Astrocyte (in vitro differentiated cells and primary cell): ENCODE data around the gene PLEKHG5.

Experiments used
- CTCF ChIP-seq: IDR thresholded peaks from 2 replicates; pipeline ENCODE4 v1.5.1; 2011; ENCODE audit warnings: low read depth, mild to moderate bottlenecking, inconsistent platforms, low read length, moderate library complexity; ENCODE audit not compliant: insufficient read depth
- EZH2 ChIP-seq: IDR thresholded peaks from 2 replicates; pipeline ENCODE4 v1.6.1; 2012; ENCODE audit warnings: mild to moderate bottlenecking, low read length, inconsistent platforms; ENCODE audit not compliant: insufficient read depth

GRCh38 chr1:6528492-6528891, 37.0 kb upstream of the PLEKHG5 start:
- TF ChIP-seq CTCF (no peak), EZH2 (no peak)
